NCI-H69 (cell line): ENCODE data around the gene CD200.

Experiments used
- DNase-seq: peaks from one replicate; lab custom pipeline; 2025; lab: John Stamatoyannopoulos, UW

The CD200 gene

GRCh38 chr3:112331851-112332250 lies 1.1 kb upstream of the CD200 start:
- DNase-seq = no peak

GRCh38 chr3:112333381-112334317 lies 693 bp downstream of the CD200 start:
- peak; percentile 5 for DNase-seq

- DNase-seq = no peak
Observed at GRCh38 chr3:112334691-112335433, 1.9 kb downstream of the CD200 start.

GRCh38 chr3:112335434-112335781 lies 2.5 kb downstream of the CD200 start:
- no peak for DNase-seq

- no peak for DNase-seq
Observed at GRCh38 chr3:112338021-112338726, 5.2 kb downstream of the CD200 start.

GRCh38 chr3:112338727-112339056 lies 5.7 kb downstream of the CD200 start:
- DNase-seq = no peak

- no peak for DNase-seq
Observed at GRCh38 chr3:112339134-112339533, 6.2 kb downstream of the CD200 start.

GRCh38 chr3:112339609-112340008 lies 6.7 kb downstream of the CD200 start:
- DNase-seq = no peak

GRCh38 chr3:112341386-112341785 lies 8.4 kb downstream of the CD200 start:
- no peak for DNase-seq

- DNase-seq = no peak
Observed at GRCh38 chr3:112345681-112346080, 12.7 kb downstream of the CD200 start.

- no peak for DNase-seq
Observed at GRCh38 chr3:112346491-112347122, 13.7 kb downstream of the CD200 start.

GRCh38 chr3:112348943-112349342 lies 16.0 kb downstream of the CD200 start:
- no peak for DNase-seq

- DNase-seq = no peak
Observed at GRCh38 chr3:112349557-112349956, 16.6 kb downstream of the CD200 start.

- DNase-seq = peak; percentile 8
Observed at GRCh38 chr3:112350018-112350810, 17.3 kb downstream of the CD200 start.

GRCh38 chr3:112351036-112351435 lies 18.1 kb downstream of the CD200 start:
- no peak for DNase-seq

GRCh38 chr3:112351823-112352222 lies 18.9 kb downstream of the CD200 start:
- peak; percentile 26 for DNase-seq

- DNase-seq = no peak
Observed at GRCh38 chr3:112352720-112353119, 19.8 kb downstream of the CD200 start.

GRCh38 chr3:112353365-112353764 lies 20.4 kb downstream of the CD200 start:
- no peak for DNase-seq

GRCh38 chr3:112354642-112355306 lies 21.8 kb downstream of the CD200 start:
- DNase-seq = no peak

- DNase-seq = no peak
Observed at GRCh38 chr3:112355307-112355687, 22.3 kb downstream of the CD200 start.
